NCI-H2227 (cell line): ENCODE results near the gene E2F8.

ENCODE experiments used
- DNase-seq: peaks from one replicate; lab custom pipeline; 2025; ENCODE audit not compliant: unreplicated experiment; lab: John Stamatoyannopoulos, UW

The E2F8 gene

DNA sequence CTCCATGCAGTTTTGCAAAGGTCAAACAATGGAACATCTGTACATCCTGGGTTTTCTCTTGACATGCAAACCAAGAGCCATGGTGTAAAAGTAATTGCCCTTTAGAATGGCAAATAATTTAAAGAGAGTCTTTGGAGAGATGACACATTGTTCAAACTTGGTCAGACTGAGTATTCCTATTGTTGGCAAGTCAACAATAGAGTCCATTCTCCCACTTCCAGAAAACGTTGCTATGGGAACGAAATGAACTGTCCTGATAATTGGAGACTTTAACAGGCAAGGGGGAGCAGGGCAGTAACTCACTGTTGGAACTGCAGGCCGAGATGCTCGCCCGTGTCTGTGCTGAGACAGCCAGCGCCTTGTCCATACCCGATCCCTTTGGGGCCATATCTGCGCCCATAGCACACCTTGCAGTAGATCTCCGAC, 52.9 kb downstream of the E2F8 start:
- DNase-seq, result peak; percentile 83

GRCh38 chr11:19187114-19187832, 53.5 kb downstream of the E2F8 start:
- DNase-seq, result peak; percentile 83

GRCh38 chr11:19185516-19186052, 55.2 kb downstream of the E2F8 start:
- DNase-seq, result no peak

GRCh38 chr11:19185036-19185435, 55.7 kb downstream of the E2F8 start:
- no peak for DNase-seq

- no peak for DNase-seq
Measured at GRCh38 chr11:19183646-19184045, 57.1 kb downstream of the E2F8 start.

GRCh38 chr11:19181531-19182261, 59.0 kb downstream of the E2F8 start:
- DNase-seq, result no peak

DNA sequence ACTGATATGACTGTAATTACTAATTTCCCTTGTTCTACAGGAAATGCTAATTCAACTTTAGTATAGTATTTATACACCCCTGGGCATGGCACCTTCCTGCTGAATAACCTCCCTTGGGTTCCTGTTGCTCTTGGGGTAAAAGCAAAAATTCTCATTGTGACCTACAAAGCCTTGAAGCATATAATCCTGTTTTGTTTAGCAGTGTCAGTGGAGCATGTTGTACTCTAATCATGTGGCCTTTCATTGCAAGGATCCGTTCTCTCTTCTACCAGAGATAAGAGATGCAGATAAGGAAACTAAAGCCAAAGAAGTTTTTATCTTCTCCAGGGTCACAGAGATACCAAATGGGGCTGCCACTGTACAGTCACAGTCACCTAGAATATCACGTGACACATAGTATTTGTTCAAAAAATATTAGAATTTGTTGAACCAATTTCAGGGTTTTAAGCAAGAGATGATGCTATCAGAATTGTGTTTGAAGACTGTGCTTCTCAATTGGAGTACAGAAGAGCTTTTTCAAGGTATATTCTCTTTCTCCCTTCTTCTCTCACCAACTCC, 64.0 kb downstream of the E2F8 start:
- DNase-seq, result no peak
